Peyer's patch (tissue), 4 donors: ENCODE measurements around the gene GLP2R. TPM values are rescaled to one million over a fixed set of nuclear protein-coding genes. Genes with fewer than 3 reads are reported as not detected.

Experiments used
- DNase-seq, 3 donors: peaks; one replicate each; pipeline ENCODE4 v3.0.0-alpha.2; 2017 to 2019
- H3K27ac ChIP-seq, 4 donors: fragments of 200-600 bp; sonication (generic); one replicate each; pipeline ENCODE4 v1.5.1; 2016 to 2019
- H3K27me3 ChIP-seq, 2 donors: fragments of 200-600 bp; sonication (generic); one replicate each; pipeline ENCODE4 v1.5.1; 2019
- H3K36me3 ChIP-seq, 3 donors: fragments of 200-600 bp; sonication (generic); one replicate each; pipeline ENCODE4 v1.5.1; 2016 to 2019
- H3K4me1 ChIP-seq, 4 donors: fragments of 200-600 bp; sonication (generic); one replicate each; pipeline ENCODE4 v1.5.1; 2016 to 2019
- H3K4me3 ChIP-seq, 4 donors: fragments of 200-600 bp; sonication (generic); 1 replicate in 3 of 4; 2 replicates in 1 of 4; pipeline ENCODE4 v1.5.1; 2016 to 2019; ENCODE audit warnings: mild to moderate bottlenecking in 1 of 4
- H3K9me3 ChIP-seq, 4 donors: fragments of 200-600 bp; sonication (generic); one replicate each; pipeline ENCODE4 v1.5.1; 2016 to 2019; ENCODE audit warnings: mild to moderate bottlenecking in 1 of 4
- CTCF ChIP-seq, 6 experiments: fragments of 450-650 bp in 4 of 6; fragments of 200-600 bp in 2 of 6; sonication (generic) in 1 of 6; IDR thresholded peaks; one replicate each; pipeline ENCODE4 v1.5.1; 2017 to 2019; ENCODE audit warnings: antibody characterized with exemption in 6 of 6, mild to moderate bottlenecking in 3 of 6, moderate library complexity in 1 of 6
- POLR2A ChIP-seq, 2 donors: fragments of 450-650 bp; IDR thresholded peaks; one replicate each; pipeline ENCODE4 v1.5.1; 2017; ENCODE audit warnings: antibody characterized with exemption in 2 of 2, mild to moderate bottlenecking in 2 of 2, moderate library complexity in 2 of 2
- total RNA-seq, 4 donors: library from RNA; depleted of rRNA; stranded (reverse); fragments of >200 nt; gene quantifications; one replicate each; pipeline ENCODE4 v1.1.0, GENCODE V29; 2016

Gene GLP2R
- total RNA-seq, 4 donors from 2014 or later: 7.4 to 94.1 (median 13.8) TPM

DNA sequence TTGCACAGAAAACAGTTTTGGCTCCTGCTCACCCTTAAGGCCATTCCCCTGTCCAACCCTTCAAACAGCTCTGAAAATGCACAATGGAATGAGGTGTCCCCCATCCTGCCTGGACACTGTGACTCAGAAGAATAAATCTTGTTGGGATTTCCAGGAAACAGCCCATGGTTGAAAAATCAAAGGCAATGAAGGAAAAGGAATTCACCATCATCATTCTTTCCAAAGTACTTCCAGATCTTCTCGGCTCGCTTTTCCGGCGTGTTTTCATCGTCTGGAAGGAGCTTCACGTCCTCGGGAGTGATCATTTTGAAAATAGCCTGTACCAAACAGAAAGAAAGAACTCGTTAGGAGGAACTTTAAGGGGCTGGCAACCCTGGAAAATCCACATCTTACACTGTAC is 75.1 kb downstream of the GLP2R start:
- TF ChIP-seq POLR2A (IDR thresholded peaks at IDR 0.05) (no peak), CTCF (IDR thresholded peaks at IDR 0.05) (no peak)
- H3K27ac ChIP-seq: peak overlapping the region in 3 of 4 donors; percentile 17 to 57 (median 50)
- no peaks in the 10 kb centered on the region for H3K27me3 ChIP-seq
- no peaks in the 10 kb centered on the region for H3K9me3 ChIP-seq
- no peaks in the 10 kb centered on the region for H3K36me3 ChIP-seq
- DNase-seq: no peak
- no peaks in the 10 kb centered on the region for H3K4me1 ChIP-seq
- H3K4me3 ChIP-seq: no peak overlapping the region

- TF ChIP-seq POLR2A (IDR thresholded peaks at IDR 0.05): no peak
- TF ChIP-seq CTCF (IDR thresholded peaks at IDR 0.05): no peak
- no peak overlapping the region for H3K27ac ChIP-seq
- H3K27me3 ChIP-seq: no peaks in the 10 kb centered on the region
- H3K4me3 ChIP-seq: no peak overlapping the region
- no peaks in the 10 kb centered on the region for H3K4me1 ChIP-seq
- DNase-seq: no peak
- H3K9me3 ChIP-seq: no peaks in the 10 kb centered on the region
- no peaks in the 10 kb centered on the region for H3K36me3 ChIP-seq
Measured at GRCh38 chr17:9902120-9902519, 76.4 kb downstream of the GLP2R start.

DNA sequence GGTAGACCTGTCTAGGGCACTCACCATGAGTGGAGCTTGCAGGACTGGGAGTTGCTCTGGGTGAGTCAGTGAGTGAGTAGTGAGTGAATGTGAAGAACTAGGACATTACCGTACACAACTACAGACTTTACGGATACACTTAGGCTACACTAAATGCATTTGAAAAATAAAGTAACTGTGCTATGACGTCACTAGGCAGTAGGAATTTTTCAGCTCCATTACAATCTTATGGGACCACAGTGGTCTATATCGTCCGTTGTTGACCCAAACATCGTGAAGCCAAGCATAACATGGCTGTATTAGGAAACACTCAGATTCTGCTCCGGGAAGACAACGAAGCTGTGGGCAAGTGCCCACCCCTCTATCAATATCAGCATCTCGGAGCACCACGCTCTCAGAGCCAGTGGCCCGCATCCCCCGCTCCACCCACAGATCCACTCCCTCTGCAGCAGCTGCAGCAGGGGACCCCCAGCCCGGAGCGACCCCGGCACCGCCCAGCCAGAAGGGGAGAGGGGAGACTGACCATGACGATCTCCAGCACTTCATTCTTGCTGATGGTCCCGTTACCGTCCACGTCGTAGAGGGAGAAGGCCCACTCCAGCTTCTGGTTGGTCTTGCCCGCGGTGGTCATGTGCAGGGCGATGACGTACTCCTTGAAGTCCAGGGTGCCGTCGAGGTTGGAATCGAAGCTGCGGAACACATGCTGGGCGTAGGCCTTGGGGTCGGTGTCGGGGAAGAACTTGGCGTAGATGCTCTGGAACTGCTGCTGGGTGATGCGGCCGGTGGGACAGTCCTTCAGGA is 78.8 kb downstream of the GLP2R start:
- TF ChIP-seq POLR2A (IDR thresholded peaks at IDR 0.05) (no peak), CTCF (IDR thresholded peaks at IDR 0.05) (no peak)
- Histone ChIP-seq H3K36me3 (no peaks in the 10 kb centered on the region), H3K9me3 (no peaks in the 10 kb centered on the region), H3K27ac (no peak overlapping the region), H3K4me1 (no peaks in the 10 kb centered on the region), H3K4me3 (no peak overlapping the region), H3K27me3 (no peaks in the 10 kb centered on the region)
- no peak for DNase-seq

- TF ChIP-seq POLR2A (IDR thresholded peaks at IDR 0.05): no peak
- no peak for TF ChIP-seq CTCF (IDR thresholded peaks at IDR 0.05)
- Histone ChIP-seq H3K9me3 (no peaks in the 10 kb centered on the region), H3K4me3 (no peak within 1 kb of the TSS), H3K4me1 (no peaks in the 10 kb centered on the region), H3K36me3 (no peaks in the 10 kb centered on the region), H3K27me3 (no peaks in the 10 kb centered on the region), H3K27ac (no peak within 1 kb of the TSS)
- DNase-seq: no peak
Measured at GRCh38 chr17:9905078-9905415, 79.3 kb downstream of the GLP2R start, which contains the start of gene RCVRN. TSS of gene RCVRN (minus strand) at chr17:9905271. CDS start at chr17:9905180, 91 bp downstream.

DNA sequence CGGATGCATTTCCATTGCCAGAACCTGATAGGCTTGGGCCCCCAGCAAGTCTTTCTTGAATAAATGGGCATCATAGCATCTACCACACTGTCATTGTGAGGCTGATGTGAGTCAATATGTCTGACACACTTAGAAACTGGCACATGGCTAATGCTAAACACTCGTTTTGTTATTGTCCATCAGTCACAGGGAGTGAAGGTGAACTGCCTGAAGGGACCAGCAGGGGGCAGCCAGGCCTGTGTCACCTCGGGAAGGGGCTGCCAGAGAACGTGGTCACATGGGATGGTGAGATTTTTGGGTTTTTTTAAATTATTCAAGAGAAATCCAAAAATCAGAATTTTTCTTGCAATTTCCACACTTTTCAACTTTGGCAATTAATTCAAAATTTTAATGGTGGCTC is 80.2 kb downstream of the GLP2R start:
- Histone ChIP-seq H3K4me1 (no peaks in the 10 kb centered on the region), H3K9me3 (no peaks in the 10 kb centered on the region), H3K4me3 (no peak overlapping the region), H3K27me3 (no peaks in the 10 kb centered on the region), H3K36me3 (no peaks in the 10 kb centered on the region), H3K27ac (no peak overlapping the region)
- DNase-seq: no peak
- TF ChIP-seq CTCF (IDR thresholded peaks at IDR 0.05): peak in 4 of 6 experiments; percentile 6 to 21 (median 13)
- TF ChIP-seq POLR2A (IDR thresholded peaks at IDR 0.05): no peak
